Thyroid gland (tissue), 4 donors: Measurements from ENCODE around the gene TTN. TPM values are rescaled to one million over a fixed set of nuclear protein-coding genes. Genes with fewer than 3 reads are reported as not detected.
A peak's percentile ranks its signal among the peaks of the same experiment; 100 is the strongest.

Experiments used
- DNase-seq, 2 donors: peaks; one replicate each; pipeline ENCODE4 v3.0.0-alpha.2; 2019
- H3K27ac ChIP-seq, 3 donors: fragments of 200-600 bp; sonication (generic); 1 replicate in 2 of 3; 2 replicates in 1 of 3; pipeline ENCODE4 v1.5.1; 2016 to 2019; ENCODE audit warnings: mild to moderate bottlenecking in 1 of 3, moderate library complexity in 1 of 3
- H3K27me3 ChIP-seq: fragments of 200-600 bp; sonication (generic); one replicate; pipeline ENCODE4 v1.5.1; 2019
- H3K36me3 ChIP-seq, 2 donors: fragments of 200-600 bp; sonication (generic); one replicate each; pipeline ENCODE4 v1.5.1; 2016 to 2019
- H3K4me1 ChIP-seq, 2 donors: fragments of 200-600 bp; sonication (generic); one replicate each; pipeline ENCODE4 v1.5.1; 2017 to 2019
- H3K4me3 ChIP-seq, 3 donors: fragments of 200-600 bp; sonication (generic); replicated peaks in 1 of 3; 1 replicate in 2 of 3; 2 replicates in 1 of 3; pipeline ENCODE4 v1.5.1; 2016; ENCODE audit warnings: mild to moderate bottlenecking in 1 of 3
- H3K9me3 ChIP-seq: fragments of 200-600 bp; sonication (generic); one replicate; pipeline ENCODE4 v1.5.1; 2017
- POLR2A ChIP-seq, 2 donors: fragments of 450-650 bp; IDR thresholded peaks; one replicate each; pipeline ENCODE4 v1.6.1; 2017; ENCODE audit warnings: antibody characterized with exemption in 2 of 2, mild to moderate bottlenecking in 2 of 2, moderate library complexity in 1 of 2
- WGBS, 2 donors: methylation state at CpG; one replicate each; pipeline ENCODE4 v1.1.5; 2017; 5-methylcytosine and 5-hydroxymethylcytosine counted together
- intact Hi-C: fragments of 100-400 bp; cut with DNase I; formaldehyde crosslinking; loops from one replicate; pipeline ENCODE4 v1.15.1; 2023
- total RNA-seq, 4 donors: library from RNA; depleted of rRNA; stranded (reverse); fragments of >200 nt; gene quantifications; one replicate each; pipeline ENCODE4 v1.2.3, GENCODE V29; 2016
- TF ChIP-seq, protein P1 (sequence below), 6 experiments: fragments of 200-600 bp in 3 of 6; fragments of 450-650 bp in 3 of 6; sonication (generic) in 3 of 6; IDR thresholded peaks; one replicate each; pipeline ENCODE4 v1.5.1; 2016 to 2019; ENCODE audit warnings: antibody characterized with exemption in 6 of 6, mild to moderate bottlenecking in 2 of 6, inconsistent platforms in 1 of 6, moderate library complexity in 1 of 6

Gene TTN
- total RNA-seq, 4 donors from 2014 or later: 6.3 to 11.3 (median 10.3) TPM

DNA sequence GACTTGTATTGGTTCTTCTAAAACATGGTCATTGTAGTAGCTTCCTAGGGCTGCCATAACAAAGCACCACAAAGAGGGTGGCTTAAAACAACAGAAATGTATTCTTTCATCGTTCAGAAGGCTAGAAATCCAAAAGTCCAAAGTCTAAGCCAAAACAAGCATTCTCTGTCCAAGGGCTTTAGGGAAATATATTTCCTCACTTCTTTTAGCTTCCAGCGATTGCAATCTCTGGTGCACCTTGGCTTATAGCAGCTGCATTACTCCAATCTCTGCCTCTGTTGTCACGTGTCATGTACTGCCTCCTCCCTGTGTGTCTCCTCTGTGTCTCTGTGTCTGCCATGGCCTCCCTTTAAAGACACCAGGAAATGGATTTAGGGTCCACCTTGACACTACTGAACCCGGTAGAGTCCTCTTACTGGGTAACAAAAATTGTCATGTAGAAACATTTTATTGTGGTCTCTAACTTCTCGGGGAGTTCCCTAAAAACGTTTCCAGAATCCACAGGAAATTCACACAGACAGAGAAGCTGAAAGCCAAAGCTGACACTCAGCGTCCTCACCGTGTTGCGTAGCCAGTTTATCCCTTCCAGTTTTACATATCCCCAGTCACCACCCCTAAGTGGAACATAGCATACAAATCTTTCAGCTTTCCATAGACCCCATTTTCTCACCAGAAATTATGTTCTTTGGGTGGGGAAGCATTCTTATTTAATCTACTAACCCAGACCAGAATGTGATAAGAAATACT, 20.7 kb upstream of the TTN start:
- intact Hi-C loops: no loop called here
- Histone ChIP-seq H3K9me3 (no peaks in the 10 kb centered on the region), H3K4me3 (no peak overlapping the region), H3K27ac (no peak overlapping the region), H3K27me3 (no peaks in the 10 kb centered on the region), H3K4me1 (no peaks in the 10 kb centered on the region), H3K36me3 (no peaks in the 10 kb centered on the region)
- TF ChIP-seq, protein P1, sequence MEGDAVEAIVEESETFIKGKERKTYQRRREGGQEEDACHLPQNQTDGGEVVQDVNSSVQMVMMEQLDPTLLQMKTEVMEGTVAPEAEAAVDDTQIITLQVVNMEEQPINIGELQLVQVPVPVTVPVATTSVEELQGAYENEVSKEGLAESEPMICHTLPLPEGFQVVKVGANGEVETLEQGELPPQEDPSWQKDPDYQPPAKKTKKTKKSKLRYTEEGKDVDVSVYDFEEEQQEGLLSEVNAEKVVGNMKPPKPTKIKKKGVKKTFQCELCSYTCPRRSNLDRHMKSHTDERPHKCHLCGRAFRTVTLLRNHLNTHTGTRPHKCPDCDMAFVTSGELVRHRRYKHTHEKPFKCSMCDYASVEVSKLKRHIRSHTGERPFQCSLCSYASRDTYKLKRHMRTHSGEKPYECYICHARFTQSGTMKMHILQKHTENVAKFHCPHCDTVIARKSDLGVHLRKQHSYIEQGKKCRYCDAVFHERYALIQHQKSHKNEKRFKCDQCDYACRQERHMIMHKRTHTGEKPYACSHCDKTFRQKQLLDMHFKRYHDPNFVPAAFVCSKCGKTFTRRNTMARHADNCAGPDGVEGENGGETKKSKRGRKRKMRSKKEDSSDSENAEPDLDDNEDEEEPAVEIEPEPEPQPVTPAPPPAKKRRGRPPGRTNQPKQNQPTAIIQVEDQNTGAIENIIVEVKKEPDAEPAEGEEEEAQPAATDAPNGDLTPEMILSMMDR (IDR thresholded peaks at IDR 0.05): no peak
- no peak for TF ChIP-seq POLR2A (IDR thresholded peaks at IDR 0.05)
- no peak for DNase-seq
- 48 to 54% methylated on average over 9 of the region's 9 CpGs for WGBS, 2 donors

DNA sequence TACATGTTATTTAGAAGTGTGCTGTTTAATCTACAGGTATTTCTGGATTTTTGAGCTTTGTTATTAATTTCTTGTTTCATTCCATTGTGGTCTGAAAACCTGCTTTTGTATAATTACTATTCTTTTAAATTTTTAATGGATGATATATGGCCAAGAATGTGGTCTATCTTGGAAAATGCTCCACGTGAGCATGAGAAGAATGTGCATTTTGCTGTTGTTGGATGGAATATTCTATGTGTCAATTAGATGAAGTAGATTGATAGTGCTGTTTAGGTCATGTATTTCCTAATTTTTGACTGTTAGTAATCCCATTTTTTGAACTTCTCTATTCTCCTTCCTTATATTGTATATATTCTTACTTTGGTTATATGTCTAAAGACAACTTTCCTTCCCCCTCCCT, 19.9 kb upstream of the TTN start:
- Histone ChIP-seq H3K36me3 (no peaks in the 10 kb centered on the region), H3K4me3 (no peak overlapping the region), H3K4me1 (no peaks in the 10 kb centered on the region), H3K27ac (no peak overlapping the region), H3K27me3 (no peaks in the 10 kb centered on the region), H3K9me3 (no peaks in the 10 kb centered on the region)
- DNase-seq: no peak
- no peak for TF ChIP-seq POLR2A (IDR thresholded peaks at IDR 0.05)
- TF ChIP-seq, protein P1 (IDR thresholded peaks at IDR 0.05): no peak
- intact Hi-C loops: no loop called here
- WGBS, 2 donors: 69 to 81% methylated on average over 1 of the region's 1 CpG

DNA sequence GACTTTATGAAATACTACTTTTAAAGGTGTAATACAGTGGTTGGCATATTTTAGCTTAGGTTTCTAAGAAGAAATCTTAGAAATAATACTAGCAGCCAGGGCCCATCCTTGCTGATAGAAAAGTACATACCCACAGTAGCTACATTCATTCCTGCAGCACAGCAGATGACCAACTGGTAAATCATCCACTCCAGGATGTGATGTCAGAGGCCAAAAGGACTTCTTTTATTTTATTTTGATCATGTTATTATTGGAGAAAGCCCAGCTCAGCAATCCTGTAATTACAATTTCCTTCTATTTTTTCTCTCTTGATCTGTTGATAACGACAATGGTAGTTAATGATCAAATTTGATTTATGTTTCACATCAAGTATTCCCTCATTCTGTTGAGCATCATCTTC, 18.0 kb upstream of the TTN start:
- Histone ChIP-seq H3K27me3 (no peaks in the 10 kb centered on the region), H3K4me1 (no peaks in the 10 kb centered on the region), H3K9me3 (no peaks in the 10 kb centered on the region), H3K27ac (no peak overlapping the region), H3K4me3 (no peak overlapping the region), H3K36me3 (no peaks in the 10 kb centered on the region)
- intact Hi-C loops: no loop called here
- WGBS, 2 donors: 77 to 78% methylated on average over 1 of the region's 1 CpG
- DNase-seq: no peak
- TF ChIP-seq, protein P1 (IDR thresholded peaks at IDR 0.05): no peak
- no peak for TF ChIP-seq POLR2A (IDR thresholded peaks at IDR 0.05)

DNA sequence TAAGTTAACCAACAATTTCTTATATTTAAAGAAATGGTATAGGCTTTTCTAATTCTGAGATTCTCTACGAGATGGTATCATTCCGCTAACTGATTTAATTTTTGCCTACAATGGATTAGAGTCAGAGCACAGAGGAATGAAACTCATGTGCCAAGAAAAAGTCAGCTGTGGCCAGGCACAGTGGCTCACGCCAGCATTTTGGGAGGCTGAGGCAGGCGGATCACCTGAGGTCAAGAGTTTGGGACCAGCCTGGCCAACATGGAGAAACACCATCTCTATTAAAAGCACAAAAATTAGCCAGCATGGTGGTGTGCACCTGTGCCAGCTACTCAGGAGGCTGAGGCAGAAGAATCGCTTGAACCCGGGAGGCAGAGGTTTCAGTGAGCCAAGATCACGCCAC, 17.0 kb upstream of the TTN start:
- no peaks in the 10 kb centered on the region for H3K4me1 ChIP-seq
- H3K9me3 ChIP-seq: no peaks in the 10 kb centered on the region
- intact Hi-C loops: no loop called here
- no peaks in the 10 kb centered on the region for H3K36me3 ChIP-seq
- TF ChIP-seq, protein P1 (IDR thresholded peaks at IDR 0.05): no peak
- TF ChIP-seq POLR2A (IDR thresholded peaks at IDR 0.05): no peak
- WGBS, 2 donors: 92 to 96% methylated on average over 7 of the region's 7 CpGs
- H3K4me3 ChIP-seq: no peak overlapping the region
- no peaks in the 10 kb centered on the region for H3K27me3 ChIP-seq
- H3K27ac ChIP-seq: no peak overlapping the region
- no peak for DNase-seq

DNA sequence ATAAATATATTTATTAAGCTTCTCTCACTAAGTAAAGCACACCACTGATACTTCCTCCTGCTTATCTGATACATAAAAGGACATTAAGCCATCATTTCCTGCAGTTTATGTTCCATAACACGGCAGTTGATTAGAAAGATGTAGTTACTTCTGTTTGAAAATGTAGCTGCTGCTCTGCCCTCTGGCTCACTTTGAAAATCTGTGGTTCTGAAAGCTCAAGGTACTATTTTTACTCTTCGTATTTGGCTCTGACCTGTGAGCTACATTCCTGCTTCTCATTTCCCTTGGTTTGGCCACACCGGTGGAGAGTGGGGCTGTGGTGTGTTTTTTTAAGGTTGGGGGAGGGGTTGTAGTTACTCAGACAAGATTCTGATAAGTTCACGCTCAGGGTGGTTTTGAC, 12.8 kb upstream of the TTN start:
- WGBS, 2 donors: 28 to 29% methylated on average over 4 of the region's 4 CpGs
- no peak overlapping the region for H3K27ac ChIP-seq
- DNase-seq: peak in 1 of 2 donors; percentile 7

More for the DNA sequence above, 12.8 kb upstream of the TTN start:
- TF ChIP-seq POLR2A (IDR thresholded peaks at IDR 0.05): no peak
- TF ChIP-seq, protein P1 (IDR thresholded peaks at IDR 0.05): no peak
- no peaks in the 10 kb centered on the region for H3K27me3 ChIP-seq
- H3K9me3 ChIP-seq: no peaks in the 10 kb centered on the region
- intact Hi-C loops: no loop called here
- no peak overlapping the region for H3K4me3 ChIP-seq
- no peaks in the 10 kb centered on the region for H3K36me3 ChIP-seq
- no peaks in the 10 kb centered on the region for H3K4me1 ChIP-seq
